ENCODE measurements around the gene AFG3L2. TPM values are rescaled to one million over a fixed set of nuclear protein-coding genes. Genes with fewer than 3 reads are reported as not detected.
A peak's percentile ranks its signal among the peaks of the same experiment; 100 is the strongest.
"Not testable (repeated sequence)": the region's sequence is repeated elsewhere in the genome, so short reads cannot be mapped to it uniquely, and the experiment has no call there.

AFG3L2 gene
- total RNA-seq: 100 to 1,000 TPM; 107 to 108 TPM
- long read RNA-seq, transcript AFG3L2-201 (17 exons, 3,247 nt): major isoform, 235 of 296 reads
- long read RNA-seq, partial matches to known transcripts: 33 of 296 reads
- long read RNA-seq, other reads (novel, unspliced or antisense): 28 of 296 reads

GRCh38 chr18:12376754-12377555 lies at the start of gene AFG3L2:
Gene AFG3L2 (minus strand): TSS chr18:12377227. CDS start chr18:12377082, 145 bp downstream.
- DNase-seq (peak; percentile 100), ATAC-seq (peak; percentile 82)
- intact Hi-C loops (cut with DNase I, micrococcal nuclease): no loop called here

- ATAC-seq (no peak), DNase-seq (no peak)
- intact Hi-C loops (cut with DNase I, micrococcal nuclease): no loop called here
Observed at GRCh38 chr18:12424252-12424651, 47.2 kb upstream of the AFG3L2 start.

- intact Hi-C loops (cut with DNase I, micrococcal nuclease): no loop called here
- DNase-seq (no peak), ATAC-seq (peak; percentile 31)
Observed at GRCh38 chr18:12423820-12424219, 46.8 kb upstream of the AFG3L2 start.

GRCh38 chr18:12423393-12423792 lies 46.4 kb upstream of the AFG3L2 start:
- intact Hi-C loops (cut with DNase I, micrococcal nuclease): no loop called here
- DNase-seq: no peak
- no peak for ATAC-seq

- ATAC-seq (no peak), DNase-seq (peak in 1 of 2 donors; percentile 21)
- intact Hi-C loops (cut with DNase I, micrococcal nuclease): no loop called here
Observed at GRCh38 chr18:12422936-12423335, 45.9 kb upstream of the AFG3L2 start.

GRCh38 chr18:12421732-12422131 lies 44.7 kb upstream of the AFG3L2 start:
- intact Hi-C loops (cut with DNase I, micrococcal nuclease): no loop called here
- no peak for ATAC-seq

GRCh38 chr18:12420821-12421421 lies 43.9 kb upstream of the AFG3L2 start:
- intact Hi-C loops (cut with DNase I, micrococcal nuclease): no loop called here

More at GRCh38 chr18:12421732-12422131, 44.7 kb upstream of the AFG3L2 start:
- no peak for DNase-seq

GRCh38 chr18:12417687-12418086 lies 40.7 kb upstream of the AFG3L2 start:
- no peak for ATAC-seq
- intact Hi-C loops (cut with DNase I, micrococcal nuclease): no loop called here

More at GRCh38 chr18:12420821-12421421, 43.9 kb upstream of the AFG3L2 start:
- DNase-seq: peak in 1 of 2 donors; percentile 25
- ATAC-seq: no peak

GRCh38 chr18:12416098-12416729 lies 39.2 kb upstream of the AFG3L2 start:
- intact Hi-C loops (cut with DNase I, micrococcal nuclease): no loop called here
- DNase-seq (no peak), ATAC-seq (no peak)

More at GRCh38 chr18:12417687-12418086, 40.7 kb upstream of the AFG3L2 start:
- DNase-seq: no peak

- ATAC-seq (no peak), DNase-seq (no peak)
- intact Hi-C loops (cut with DNase I, micrococcal nuclease): no loop called here
Observed at GRCh38 chr18:12411456-12411855, 34.4 kb upstream of the AFG3L2 start.

- DNase-seq; ATAC-seq; intact Hi-C loops (cut with DNase I, micrococcal nuclease): not testable (repeated sequence)
Observed at GRCh38 chr18:12410747-12411146, 33.7 kb upstream of the AFG3L2 start.

GRCh38 chr18:12410081-12410481 lies 33.1 kb upstream of the AFG3L2 start:
- ATAC-seq (no peak), DNase-seq (no peak)
- intact Hi-C loops (cut with DNase I, micrococcal nuclease): no loop called here

- intact Hi-C loops (cut with DNase I, micrococcal nuclease): no loop called here
- ATAC-seq (no peak), DNase-seq (no peak)
Observed at GRCh38 chr18:12409469-12409868, 32.4 kb upstream of the AFG3L2 start.

GRCh38 chr18:12408247-12408869 lies 31.3 kb upstream of the AFG3L2 start:
- ATAC-seq: no peak
- intact Hi-C loops (cut with DNase I, micrococcal nuclease): no loop called here
- DNase-seq: peak in 1 of 2 donors; percentile 47

- ATAC-seq (no peak), DNase-seq (no peak)
- intact Hi-C loops (cut with DNase I, micrococcal nuclease): no loop called here
Observed at GRCh38 chr18:12406371-12407111, 29.5 kb upstream of the AFG3L2 start.

GRCh38 chr18:12405066-12405465 lies 28.0 kb upstream of the AFG3L2 start:
- DNase-seq (no peak), ATAC-seq (no peak)
- intact Hi-C loops (cut with DNase I, micrococcal nuclease): no loop called here

- ATAC-seq (no peak), DNase-seq (no peak)
Observed at GRCh38 chr18:12403601-12404506, 26.8 kb upstream of the AFG3L2 start.

More at GRCh38 chr18:12403601-12404506, 26.8 kb upstream of the AFG3L2 start:
- intact Hi-C loops (cut with DNase I, micrococcal nuclease): no loop called here
